OCI-LY1 (cell line): ENCODE data around the gene GRSF1.
"Not testable (repeated sequence)": the region's sequence is repeated elsewhere in the genome, so short reads cannot be mapped to it uniquely, and the experiment has no call there.

ENCODE experiments used
- H2AFZ ChIP-seq: fragments of 200-600 bp; sonication (generic), shearing (Covaris generic); 2 replicates; pipeline ENCODE4 v1.6.0; 2014; ENCODE audit warnings: antibody characterized with exemption, mild to moderate bottlenecking, low read length
- H3F3A ChIP-seq: fragments of 200-600 bp; sonication (generic), shearing (Covaris generic); 2 replicates; pipeline ENCODE4 v1.6.0; 2014; ENCODE audit warnings: mild to moderate bottlenecking, antibody characterized with exemption, low read length, moderate library complexity; ENCODE audit not compliant: insufficient read depth
- H3K27ac ChIP-seq: fragments of 200-600 bp; sonication (generic); 2 replicates; pipeline ENCODE4 v1.5.1; 2014; ENCODE audit warnings: low read length, mixed run types, mild to moderate bottlenecking, low read depth; ENCODE audit not compliant: poor library complexity, severe bottlenecking
- H3K27me3 ChIP-seq: fragments of 200-600 bp; sonication (generic); 2 replicates; pipeline ENCODE4 v1.6.0; 2014; ENCODE audit warnings: antibody characterized with exemption, mild to moderate bottlenecking, low read length, moderate library complexity; ENCODE audit not compliant: insufficient read depth
- H3K36me3 ChIP-seq: fragments of 200-600 bp; sonication (generic); 2 replicates; pipeline ENCODE4 v1.6.1; 2014; ENCODE audit warnings: mild to moderate bottlenecking, antibody characterized with exemption, low read length, moderate library complexity, mixed read lengths; ENCODE audit not compliant: insufficient read depth
- H3K4me1 ChIP-seq: fragments of 200-600 bp; sonication (generic); 2 replicates; pipeline ENCODE4 v1.5.1; 2014; ENCODE audit warnings: mild to moderate bottlenecking, low read length, moderate library complexity; ENCODE audit not compliant: insufficient read depth, severe bottlenecking
- H3K4me2 ChIP-seq: fragments of 200-600 bp; sonication (generic), shearing (Covaris generic); 2 replicates; pipeline ENCODE4 v1.6.1; 2014; ENCODE audit warnings: low read length
- H3K4me3 ChIP-seq: fragments of 200-600 bp; sonication (generic); 2 replicates; pipeline ENCODE4 v1.5.1; 2014; ENCODE audit warnings: low read length, low read depth, mild to moderate bottlenecking, mixed read lengths; ENCODE audit not compliant: poor library complexity, severe bottlenecking
- H3K79me2 ChIP-seq: fragments of 200-600 bp; shearing (Covaris generic); 2 replicates; pipeline ENCODE4 v1.6.1; 2016; ENCODE audit warnings: mixed run types, low read length, mixed read lengths; ENCODE audit not compliant: insufficient read depth
- H3K9ac ChIP-seq: fragments of 200-600 bp; sonication (generic), shearing (Covaris generic); 2 replicates; pipeline ENCODE4 v1.6.1; 2014; ENCODE audit warnings: mild to moderate bottlenecking, low read length, mixed read lengths
- H3K9me2 ChIP-seq: fragments of 200-600 bp; sonication (generic), shearing (Covaris generic); 2 replicates; pipeline ENCODE4 v1.6.1; 2014; ENCODE audit warnings: low read depth, mild to moderate bottlenecking, low read length, mixed read lengths
- H3K9me3 ChIP-seq: fragments of 200-600 bp; shearing (Covaris generic); 2 replicates; pipeline ENCODE4 v1.6.1; 2014; ENCODE audit warnings: low read length, mixed read lengths
- H4K20me1 ChIP-seq: fragments of 200-600 bp; sonication (generic), shearing (Covaris generic); 2 replicates; pipeline ENCODE4 v1.6.0; 2016; ENCODE audit warnings: mild to moderate bottlenecking, low read length; ENCODE audit not compliant: insufficient read depth
- EZH2 ChIP-seq: fragments of 200-600 bp; sonication (generic), shearing (Covaris generic); IDR thresholded peaks from 2 replicates; pipeline ENCODE4 v1.8.0; 2017; ENCODE audit warnings: borderline replicate concordance, mixed run types, mild to moderate bottlenecking, antibody characterized with exemption, low read length, moderate library complexity, mixed read lengths
- TF ChIP-seq, protein P1 (sequence below): fragments of 200-600 bp; sonication (generic), shearing (Covaris generic); IDR thresholded peaks from 2 replicates; pipeline ENCODE4 v1.5.1; 2017; ENCODE audit warnings: mild to moderate bottlenecking, antibody characterized with exemption, low read length, moderate library complexity, mixed read lengths

The GRSF1 gene

DNA sequence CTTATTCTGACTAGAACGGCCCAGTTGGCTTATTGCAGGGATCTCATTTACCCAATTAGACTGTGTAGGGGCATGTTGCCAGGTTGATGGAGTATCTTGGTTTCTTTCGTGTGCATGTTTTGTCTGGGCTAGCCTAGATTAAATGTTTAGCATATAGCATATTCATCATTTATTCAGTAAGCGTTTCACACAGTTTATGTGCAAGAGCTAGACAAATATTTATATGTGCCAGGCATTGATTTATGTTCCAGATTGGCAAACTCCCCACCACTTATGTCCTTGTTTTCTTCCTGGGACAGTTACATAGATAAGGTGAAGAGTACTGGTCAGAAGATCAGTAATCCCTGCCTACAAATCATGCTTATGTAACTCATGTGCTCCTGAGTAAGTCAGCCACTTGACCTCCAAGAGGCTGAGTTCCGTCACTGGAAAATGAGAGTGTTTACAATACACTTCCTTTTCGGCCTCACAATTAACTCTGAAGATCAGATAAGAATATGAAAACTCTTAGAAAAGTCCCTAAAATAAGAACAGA lies 60.7 kb downstream of the GRSF1 start:
- H3K36me3 ChIP-seq: peaks cover 60% of the 10 kb centered on the region
- no peak overlapping the region for H3K27ac ChIP-seq
- no peaks in the 10 kb centered on the region for H3K9me3 ChIP-seq
- H3K4me2 ChIP-seq: no peak overlapping the region
- H2AFZ ChIP-seq: no peak overlapping the region
- no peaks in the 10 kb centered on the region for H3K79me2 ChIP-seq
- no peaks in the 10 kb centered on the region for H3F3A ChIP-seq
- H3K4me1 ChIP-seq: no peaks in the 10 kb centered on the region
- H3K9me2 ChIP-seq: no peaks in the 10 kb centered on the region
- TF ChIP-seq, protein P1, sequence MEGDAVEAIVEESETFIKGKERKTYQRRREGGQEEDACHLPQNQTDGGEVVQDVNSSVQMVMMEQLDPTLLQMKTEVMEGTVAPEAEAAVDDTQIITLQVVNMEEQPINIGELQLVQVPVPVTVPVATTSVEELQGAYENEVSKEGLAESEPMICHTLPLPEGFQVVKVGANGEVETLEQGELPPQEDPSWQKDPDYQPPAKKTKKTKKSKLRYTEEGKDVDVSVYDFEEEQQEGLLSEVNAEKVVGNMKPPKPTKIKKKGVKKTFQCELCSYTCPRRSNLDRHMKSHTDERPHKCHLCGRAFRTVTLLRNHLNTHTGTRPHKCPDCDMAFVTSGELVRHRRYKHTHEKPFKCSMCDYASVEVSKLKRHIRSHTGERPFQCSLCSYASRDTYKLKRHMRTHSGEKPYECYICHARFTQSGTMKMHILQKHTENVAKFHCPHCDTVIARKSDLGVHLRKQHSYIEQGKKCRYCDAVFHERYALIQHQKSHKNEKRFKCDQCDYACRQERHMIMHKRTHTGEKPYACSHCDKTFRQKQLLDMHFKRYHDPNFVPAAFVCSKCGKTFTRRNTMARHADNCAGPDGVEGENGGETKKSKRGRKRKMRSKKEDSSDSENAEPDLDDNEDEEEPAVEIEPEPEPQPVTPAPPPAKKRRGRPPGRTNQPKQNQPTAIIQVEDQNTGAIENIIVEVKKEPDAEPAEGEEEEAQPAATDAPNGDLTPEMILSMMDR: no peak
- TF ChIP-seq EZH2: no peak
- no peaks in the 10 kb centered on the region for H4K20me1 ChIP-seq
- H3K4me3 ChIP-seq: no peak overlapping the region
- no peaks in the 10 kb centered on the region for H3K27me3 ChIP-seq
- H3K9ac ChIP-seq: no peak overlapping the region

DNA sequence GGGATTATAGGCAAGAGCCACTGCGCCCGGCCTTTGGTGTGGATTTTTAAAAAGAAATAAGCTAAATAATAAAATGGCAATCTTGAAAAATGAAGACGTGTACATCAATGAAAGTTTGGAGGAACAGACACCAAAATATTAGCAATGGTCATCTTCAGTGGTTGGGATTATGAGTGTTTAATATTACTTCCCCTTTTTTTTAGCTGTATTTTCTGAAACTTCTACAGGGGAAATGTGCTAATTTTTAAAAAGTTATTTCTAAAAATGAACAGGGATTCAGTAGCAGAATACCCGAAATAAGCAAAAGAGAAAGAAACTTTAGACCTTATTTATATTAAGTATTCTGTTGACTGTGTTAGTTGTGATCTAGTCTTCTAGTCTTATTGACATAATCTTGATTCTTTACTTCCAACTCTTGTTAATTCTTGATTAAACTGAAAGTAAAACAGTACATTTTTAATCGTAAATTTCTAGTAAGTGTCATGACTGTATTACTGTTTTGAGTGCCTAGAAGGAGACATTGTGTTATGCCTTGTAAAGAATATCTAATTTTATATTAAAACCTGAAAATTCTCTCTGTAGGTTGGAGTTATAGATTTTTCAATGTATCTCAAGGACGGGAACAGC lies 66.6 kb downstream of the GRSF1 start:
- Histone ChIP-seq H3K9ac (no peak overlapping the region), H3K9me3 (no peaks in the 10 kb centered on the region), H2AFZ (no peak overlapping the region), H3K9me2 (no peaks in the 10 kb centered on the region), H3K4me2 (no peak overlapping the region), H3K4me3 (no peak overlapping the region), H3K79me2 (no peaks in the 10 kb centered on the region), H3K36me3 (peaks cover 58% of the 10 kb centered on the region), H4K20me1 (no peaks in the 10 kb centered on the region), H3K4me1 (no peaks in the 10 kb centered on the region), H3K27ac (no peak overlapping the region), H3K27me3 (no peaks in the 10 kb centered on the region), H3F3A (no peaks in the 10 kb centered on the region)
- TF ChIP-seq EZH2: no peak
- TF ChIP-seq, protein P1: no peak

DNA sequence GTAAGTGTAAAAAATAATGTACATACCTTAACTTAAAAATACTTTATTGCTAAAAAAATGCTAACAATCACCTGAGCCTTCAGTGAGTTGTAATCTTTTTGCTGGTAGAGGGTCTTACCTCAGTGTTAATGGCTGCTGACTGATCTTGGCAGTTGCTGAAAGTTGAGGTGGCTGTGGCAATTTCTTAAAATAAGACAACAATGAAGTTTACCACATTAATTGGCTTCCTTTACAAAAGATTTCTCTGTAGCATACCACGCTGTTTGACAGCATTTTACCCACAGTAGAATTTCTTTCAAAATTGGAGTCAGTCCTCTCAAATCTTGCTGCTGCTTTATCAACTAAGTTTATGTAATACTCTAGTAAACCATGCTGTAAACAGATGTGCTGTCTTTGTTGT lies 70.3 kb downstream of the GRSF1 start:
- H3K4me3 ChIP-seq, H3K9me3 ChIP-seq, H3K9ac ChIP-seq, H3K79me2 ChIP-seq, H3K4me1 ChIP-seq, H3K27ac ChIP-seq, H2AFZ ChIP-seq, H3F3A ChIP-seq, H3K27me3 ChIP-seq, H3K9me2 ChIP-seq, H4K20me1 ChIP-seq, H3K4me2 ChIP-seq: not testable (repeated sequence)
- H3K36me3 ChIP-seq: peaks cover 67% of the 10 kb centered on the region

DNA sequence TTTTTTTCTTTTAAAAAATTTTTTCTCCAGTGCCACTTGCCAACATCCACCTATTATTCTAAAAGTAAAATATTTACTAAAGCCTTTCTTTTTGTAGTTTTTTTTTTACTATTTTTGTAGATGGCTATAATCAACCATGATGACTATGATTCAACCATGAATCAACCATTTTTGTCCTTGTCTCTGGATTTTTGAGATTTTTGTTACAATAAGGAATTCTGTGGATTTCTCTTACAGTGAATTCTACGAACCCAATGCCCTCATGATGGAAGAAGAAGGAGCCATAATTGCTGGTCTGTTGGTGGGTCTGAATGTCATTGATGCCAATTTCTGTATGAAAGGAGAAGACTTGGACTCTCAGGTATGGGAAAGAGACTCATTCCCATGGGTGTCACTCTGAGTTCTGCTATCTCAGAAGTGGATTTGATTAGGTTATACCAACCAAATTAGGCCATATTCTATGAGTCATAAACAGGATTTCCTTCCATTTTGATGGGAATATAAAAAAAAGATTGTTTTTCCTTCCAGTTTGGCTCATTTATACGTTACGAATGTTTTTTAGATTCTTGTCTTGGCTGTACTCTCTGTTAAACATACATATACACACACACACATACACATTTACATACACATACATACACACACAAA lies 71.3 kb downstream of the GRSF1 start:
- Histone ChIP-seq H3K9me2 (no peaks in the 10 kb centered on the region), H3K27me3 (no peaks in the 10 kb centered on the region), H3K4me1 (no peaks in the 10 kb centered on the region), H2AFZ (no peak overlapping the region), H3K36me3 (peaks cover 70% of the 10 kb centered on the region), H3K4me3 (no peak overlapping the region), H3K9ac (no peak overlapping the region), H3K79me2 (no peaks in the 10 kb centered on the region), H3K9me3 (no peaks in the 10 kb centered on the region), H3F3A (no peaks in the 10 kb centered on the region), H3K27ac (no peak overlapping the region), H3K4me2 (no peak overlapping the region), H4K20me1 (no peaks in the 10 kb centered on the region)
- TF ChIP-seq, protein P1: no peak
- TF ChIP-seq EZH2: no peak
